HG03575 (cell line): ENCODE measurements around the gene KCNAB1.

ENCODE experiments used
- ATAC-seq: cut with Tn5 transposase; IDR thresholded peaks from one replicate; pipeline ENCODE4 v1.9.1; 2021; ENCODE audit not compliant: unreplicated experiment, insufficient number of reproducible peaks, low FRiP score; ENCODE audit errors: extremely low read depth

Gene KCNAB1

GRCh38 chr3:156373654-156374053 is 253.3 kb downstream of the KCNAB1 start:
- no peak for ATAC-seq

GRCh38 chr3:156376199-156376598 is 255.8 kb downstream of the KCNAB1 start:
- ATAC-seq: no peak

DNA sequence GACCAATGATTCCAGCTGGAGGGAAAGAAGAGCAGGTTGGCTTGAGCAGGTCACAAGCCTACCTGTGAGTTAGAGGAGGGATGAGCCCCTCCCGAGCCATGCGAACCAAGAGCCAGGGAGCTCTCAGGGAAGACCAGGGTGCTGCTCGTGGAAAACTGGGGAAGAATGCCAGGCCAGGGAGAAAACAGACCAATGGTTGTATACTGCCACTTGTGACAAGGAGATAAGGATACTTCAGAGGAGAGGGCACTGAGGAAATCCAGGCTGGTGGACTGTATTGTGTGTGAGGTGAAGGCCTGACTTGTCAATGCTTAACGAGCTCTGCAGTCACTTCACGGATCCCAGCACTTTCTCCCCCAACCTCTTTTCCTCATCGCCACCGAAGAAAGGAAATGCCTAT is 256.9 kb downstream of the KCNAB1 start:
- ATAC-seq: no peak

DNA sequence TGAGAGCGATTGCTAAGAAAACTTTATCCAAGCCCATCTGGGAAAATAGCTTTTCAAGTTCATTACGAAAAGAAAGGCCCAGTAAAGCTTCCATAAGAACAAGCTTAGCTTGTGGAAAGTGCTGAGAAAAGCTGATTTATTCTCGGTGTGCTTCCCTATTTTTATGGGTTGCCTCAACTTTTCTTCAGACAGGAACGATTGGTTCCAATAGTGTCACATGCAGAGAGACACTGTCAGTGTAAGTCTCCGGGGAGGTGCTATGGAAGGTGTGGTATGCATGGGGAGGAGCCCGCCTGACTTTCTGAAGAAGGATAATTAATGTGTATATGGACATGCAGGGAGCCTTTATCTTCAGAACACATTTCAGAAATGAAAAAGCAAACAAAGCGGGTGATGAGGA is 257.3 kb downstream of the KCNAB1 start:
- ATAC-seq: no peak

DNA sequence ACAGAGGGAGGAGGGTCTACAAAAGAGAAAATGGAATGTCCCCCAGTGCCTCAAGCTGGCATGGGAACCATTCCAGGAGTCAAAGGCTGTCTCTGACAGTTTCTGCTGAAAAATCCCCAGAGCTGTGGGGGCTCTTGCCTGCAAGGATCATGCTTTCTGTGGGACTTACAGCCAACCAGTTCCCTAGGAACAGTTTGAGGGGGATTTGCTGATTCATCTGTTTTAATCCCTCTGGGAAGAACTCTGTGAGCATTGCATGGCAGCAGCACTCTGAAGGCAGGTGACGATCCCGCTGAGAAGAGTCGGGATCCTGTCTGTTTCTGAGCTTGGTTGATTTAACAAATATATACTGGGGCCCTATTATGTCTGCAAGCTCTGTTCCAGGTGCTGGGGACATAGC is 258.5 kb downstream of the KCNAB1 start:
- no peak for ATAC-seq

- ATAC-seq: no peak
Observed at GRCh38 chr3:156379327-156379726, 258.9 kb downstream of the KCNAB1 start.

- no peak for ATAC-seq
Observed at GRCh38 chr3:156381253-156381652, 260.9 kb downstream of the KCNAB1 start.

- no peak for ATAC-seq
Observed at GRCh38 chr3:156382458-156383346, 262.3 kb downstream of the KCNAB1 start.

DNA sequence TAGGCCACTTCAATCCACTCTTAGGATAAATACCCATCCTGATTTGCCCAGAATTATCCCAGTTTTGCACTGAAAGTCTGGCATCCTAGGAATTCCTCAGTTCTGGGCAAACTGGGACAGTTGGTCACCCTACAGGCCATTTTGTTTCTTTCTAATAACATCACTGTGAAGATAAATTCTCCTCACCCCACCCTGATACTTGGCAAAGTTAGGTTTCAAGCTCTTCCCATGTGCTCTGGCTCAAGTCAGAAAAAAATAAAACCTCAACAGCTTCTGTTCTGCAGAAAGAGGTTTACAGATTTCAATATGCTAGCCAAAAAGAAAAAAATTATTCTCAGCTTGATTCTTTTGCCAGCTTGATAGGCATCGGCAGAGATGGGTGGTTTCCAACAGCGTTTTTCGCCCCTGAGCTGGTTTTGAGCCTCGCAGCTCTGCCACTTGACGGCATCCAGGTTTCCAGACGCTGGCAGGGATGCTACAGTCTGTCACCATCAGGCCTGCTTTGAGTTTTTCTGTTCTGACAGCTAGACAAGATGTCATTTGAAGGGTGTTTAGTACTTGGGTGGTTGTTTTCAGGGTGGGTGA is 263.2 kb downstream of the KCNAB1 start:
- ATAC-seq: no peak

DNA sequence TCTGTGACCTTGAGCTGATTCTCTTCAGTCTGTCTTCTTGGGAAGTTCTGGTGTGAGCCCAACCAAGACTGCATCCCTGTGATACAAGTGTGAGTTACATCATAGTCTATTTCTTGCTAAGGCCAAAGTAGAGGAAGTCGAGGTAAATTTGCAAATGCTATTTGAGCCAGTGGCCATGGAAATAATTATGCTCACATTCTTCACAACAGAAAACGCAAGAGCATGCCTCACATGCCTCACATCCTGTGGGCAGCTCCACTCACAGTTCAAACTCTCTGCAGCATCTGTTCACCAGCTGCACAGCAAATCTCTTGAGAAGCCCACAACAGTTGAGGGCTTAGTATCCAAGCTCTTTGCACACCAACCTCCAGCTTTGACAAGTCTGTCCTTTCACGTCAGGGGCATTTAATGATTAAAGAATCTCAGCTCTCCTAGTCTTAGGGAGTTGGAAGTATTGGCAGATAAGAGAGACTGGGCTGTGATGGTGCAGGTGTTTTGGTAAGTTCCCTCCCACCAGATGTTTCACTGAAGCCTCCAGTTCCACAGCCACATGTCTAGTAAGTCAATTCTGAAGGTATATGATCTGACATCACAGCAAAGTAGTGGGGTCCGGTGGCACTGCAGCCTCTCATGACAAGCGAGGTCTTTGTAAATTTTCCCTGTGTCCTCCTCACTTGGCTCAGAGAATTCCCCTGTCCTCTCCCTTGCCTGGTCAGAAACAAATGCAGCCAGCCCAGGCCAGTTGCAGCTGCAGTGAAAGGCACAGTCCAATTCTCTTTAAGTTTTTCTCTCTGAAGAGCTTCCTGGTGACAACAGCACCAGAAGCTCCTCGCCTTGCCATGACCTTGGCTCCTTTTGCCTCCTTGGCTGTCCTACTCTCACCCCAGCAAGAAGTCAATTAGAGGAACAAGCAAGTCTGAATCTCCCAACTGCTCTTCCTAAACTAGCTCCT is 268.4 kb downstream of the KCNAB1 start:
- no peak for ATAC-seq

GRCh38 chr3:156389449-156389950 is 269.1 kb downstream of the KCNAB1 start:
- ATAC-seq: no peak

GRCh38 chr3:156390846-156391245 is 270.5 kb downstream of the KCNAB1 start:
- no peak for ATAC-seq

DNA sequence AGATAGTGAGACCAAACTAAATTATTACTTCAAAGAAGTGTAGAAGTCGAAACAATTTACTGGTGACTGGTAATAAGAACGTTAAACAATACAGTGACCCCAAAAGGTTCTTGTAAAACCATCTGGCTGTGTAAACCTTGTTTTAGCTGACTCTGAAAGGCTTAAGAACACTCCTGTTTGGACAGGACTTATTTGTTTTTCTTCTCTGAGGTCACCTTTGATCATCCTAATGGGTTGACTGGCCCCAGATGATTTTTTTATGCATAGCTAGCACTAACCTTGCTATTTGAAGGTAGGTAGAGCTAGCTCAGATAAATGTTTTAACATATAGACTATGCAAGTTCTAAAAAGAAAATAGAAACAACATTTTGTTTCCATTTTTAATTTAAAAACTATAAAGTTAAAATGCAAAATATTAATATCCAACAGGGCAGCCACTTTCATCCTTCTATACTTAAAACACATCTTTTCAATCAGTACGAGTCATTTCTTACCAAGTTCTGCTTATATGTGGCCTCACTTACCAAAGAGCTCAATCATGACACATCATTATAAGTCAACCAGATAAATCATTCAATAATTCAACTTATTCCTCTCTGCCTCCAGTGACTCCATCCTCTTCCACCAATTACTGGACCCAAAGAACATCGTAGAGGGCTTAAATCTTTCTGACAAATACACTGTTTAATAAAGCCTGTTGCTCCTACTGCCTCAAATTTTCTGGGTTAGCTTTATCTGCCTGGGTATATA is 275.8 kb downstream of the KCNAB1 start:
- no peak for ATAC-seq

GRCh38 chr3:156396851-156397250 is 276.5 kb downstream of the KCNAB1 start:
- no peak for ATAC-seq

GRCh38 chr3:156397534-156397933 is 277.2 kb downstream of the KCNAB1 start:
- ATAC-seq: no peak

GRCh38 chr3:156400062-156400461 is 279.7 kb downstream of the KCNAB1 start:
- no peak for ATAC-seq

- no peak for ATAC-seq
Observed at GRCh38 chr3:156400735-156401134, 280.4 kb downstream of the KCNAB1 start.

- no peak for ATAC-seq
Observed at GRCh38 chr3:156404217-156404616, 283.8 kb downstream of the KCNAB1 start.

DNA sequence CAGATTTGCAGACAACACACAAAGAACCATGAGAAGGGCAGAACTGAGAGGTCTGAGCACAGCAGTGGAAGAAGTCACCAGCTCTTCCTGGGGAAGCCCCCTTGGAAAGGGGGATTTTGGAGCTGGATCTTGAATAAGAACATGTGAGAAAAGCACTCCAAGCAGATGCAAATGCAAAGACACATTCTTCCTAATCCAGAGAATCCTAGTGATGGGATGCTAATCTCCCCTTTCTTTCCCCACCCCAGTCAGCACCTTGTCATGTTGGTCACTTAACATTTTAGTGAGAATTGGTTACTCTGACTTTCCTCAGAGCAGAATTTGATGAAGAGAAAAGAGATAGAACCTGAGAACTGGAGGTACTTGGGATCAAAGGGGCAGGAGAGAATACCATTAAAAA is 286.0 kb downstream of the KCNAB1 start:
- no peak for ATAC-seq
